Activated CD8-positive, alpha-beta T cell treated with anti-CD3 and anti-CD28 coated beads for 36 hours (primary cell): Measurements from ENCODE around the gene PRKAG2. TPM values are rescaled to one million over a fixed set of nuclear protein-coding genes. Genes with fewer than 3 reads are reported as not detected.
A peak's percentile ranks its signal among the peaks of the same experiment; 100 is the strongest.

Source experiments
- ATAC-seq: fragments of 200-7000 bp; cut with Tn5 transposase; one replicate; pipeline ENCODE4 v1.10.0; 2021; ENCODE audit warnings: mild to moderate bottlenecking, moderate library complexity
- CTCF ChIA-PET: fragments of 350-600 bp; sonication (Branson Sonifier 250); formaldehyde crosslinking; loops from one replicate; lab custom pipeline; 2021; ENCODE audit warnings: antibody characterized with exemption; lab: Charles Lee
- POLR2A ChIA-PET: fragments of 350-600 bp; sonication (Branson Sonifier 250); formaldehyde crosslinking; loops from one replicate; lab custom pipeline; 2021; ENCODE audit warnings: antibody characterized with exemption; lab: Charles Lee
- DNase-seq: peaks from one replicate; pipeline ENCODE4 v3.0.0-alpha.2; 2020
- H3K27ac Mint-ChIP-seq: one replicate; pipeline ENCODE4 v1.8.0; 2021; ENCODE audit warnings: mild to moderate bottlenecking, mixed read lengths
- H3K27me3 Mint-ChIP-seq: one replicate; pipeline ENCODE4 v1.8.0; 2021; ENCODE audit warnings: mixed read lengths
- H3K36me3 Mint-ChIP-seq: one replicate; pipeline ENCODE4 v1.8.0; 2021; ENCODE audit warnings: low read depth, mixed read lengths
- H3K4me1 Mint-ChIP-seq: one replicate; pipeline ENCODE4 v1.8.0; 2021; ENCODE audit warnings: low read depth, mixed read lengths
- H3K4me3 Mint-ChIP-seq: one replicate; pipeline ENCODE4 v1.8.0; 2021; ENCODE audit warnings: mild to moderate bottlenecking, moderate library complexity, mixed read lengths
- H3K9me3 Mint-ChIP-seq: one replicate; pipeline ENCODE4 v1.8.0; 2021; ENCODE audit warnings: mixed read lengths
- intact Hi-C: fragments of 100-400 bp; cut with micrococcal nuclease; formaldehyde crosslinking; loops from one replicate; pipeline ENCODE4 v1.10.0; 2022
- total RNA-seq, 2 experiments: library from RNA; stranded (reverse); gene quantifications; one replicate each; pipeline ENCODE4 v1.2.3, GENCODE V29; 2021
- TF ChIP-seq, protein P1 (sequence below): fragments of 200-600 bp; IDR thresholded peaks from one replicate; pipeline ENCODE4 v1.8.0; 2022; ENCODE audit warnings: antibody characterized with exemption, mild to moderate bottlenecking

The PRKAG2 gene
- total RNA-seq = 10 to 100 TPM; 17.0 to 19.2 TPM

DNA sequence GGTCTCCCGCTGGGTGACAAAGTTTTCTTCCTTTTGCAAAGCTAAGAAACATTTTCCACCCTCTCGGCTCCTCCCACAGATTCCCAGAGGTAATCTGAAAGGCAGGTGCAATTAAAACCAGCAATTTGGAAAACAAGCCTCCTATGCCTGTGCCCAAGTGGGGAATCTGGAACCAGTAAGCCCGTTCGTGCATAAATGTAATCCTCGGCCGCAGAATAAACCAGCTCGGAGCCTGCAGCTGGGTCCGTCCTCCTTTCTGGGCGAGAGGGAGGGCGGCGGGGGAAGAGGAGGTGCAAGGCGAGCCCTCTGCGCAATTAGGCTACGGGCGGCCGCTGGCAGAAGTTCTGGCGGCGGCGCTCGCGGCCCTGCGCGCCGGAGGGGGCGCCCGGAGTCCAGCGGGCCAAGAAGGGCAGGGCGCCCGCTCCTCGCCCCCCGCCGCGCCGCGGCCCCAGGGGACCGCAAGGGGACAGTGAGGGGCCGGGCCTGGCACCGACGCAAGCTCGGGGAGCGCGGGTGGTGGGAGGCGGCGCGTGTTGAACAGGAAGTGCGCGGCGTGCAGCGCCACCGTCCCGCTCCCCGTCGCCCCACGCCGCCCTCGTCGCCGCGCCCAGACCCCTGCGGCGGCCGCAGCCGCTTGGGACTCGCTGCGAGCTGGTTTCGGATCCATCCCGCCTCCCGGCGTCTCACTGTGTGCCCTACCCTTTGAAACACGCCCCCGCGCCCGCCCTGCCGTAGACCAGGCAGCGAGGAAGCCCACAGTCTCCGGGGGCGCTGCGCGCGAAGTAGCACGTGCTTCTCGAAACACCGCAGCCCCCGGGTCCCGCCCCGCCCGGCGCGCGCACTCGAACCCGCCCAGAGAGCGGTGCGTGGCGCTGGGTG lies at the start of gene PRKAG2:
Gene PRKAG2 (minus strand): TSS at position 217 of the 879 bp plus-strand sequence. CDS start 495 bp downstream, outside the sequence.
- CTCF ChIA-PET = interaction anchor here (0.9 to 2.0 kb wide), 6 partner anchors 9 to 150 kb away, joined by 3 to 15 read pairs (median 3); no protein-coding TSS in a partner anchor
- POLR2A ChIA-PET = interaction anchor here (0.9 to 2.3 kb wide), 6 partner anchors 9 to 108 kb away, joined by 3 to 6 read pairs (median 4); no protein-coding TSS in a partner anchor
- Mint-ChIP-seq H3K27me3 (no peaks in the 10 kb centered on the region), H3K36me3 (no peaks in the 10 kb centered on the region), H3K9me3 (no peaks in the 10 kb centered on the region), H3K27ac (peak within 1 kb of the TSS; percentile 89), H3K4me1 (peaks cover 8% of the 10 kb centered on the region), H3K4me3 (peak within 1 kb of the TSS; percentile 93)
- DNase-seq (peak; percentile 85), ATAC-seq (peak; percentile 50)
- intact Hi-C loops = no loop called here
- TF ChIP-seq, protein P1, sequence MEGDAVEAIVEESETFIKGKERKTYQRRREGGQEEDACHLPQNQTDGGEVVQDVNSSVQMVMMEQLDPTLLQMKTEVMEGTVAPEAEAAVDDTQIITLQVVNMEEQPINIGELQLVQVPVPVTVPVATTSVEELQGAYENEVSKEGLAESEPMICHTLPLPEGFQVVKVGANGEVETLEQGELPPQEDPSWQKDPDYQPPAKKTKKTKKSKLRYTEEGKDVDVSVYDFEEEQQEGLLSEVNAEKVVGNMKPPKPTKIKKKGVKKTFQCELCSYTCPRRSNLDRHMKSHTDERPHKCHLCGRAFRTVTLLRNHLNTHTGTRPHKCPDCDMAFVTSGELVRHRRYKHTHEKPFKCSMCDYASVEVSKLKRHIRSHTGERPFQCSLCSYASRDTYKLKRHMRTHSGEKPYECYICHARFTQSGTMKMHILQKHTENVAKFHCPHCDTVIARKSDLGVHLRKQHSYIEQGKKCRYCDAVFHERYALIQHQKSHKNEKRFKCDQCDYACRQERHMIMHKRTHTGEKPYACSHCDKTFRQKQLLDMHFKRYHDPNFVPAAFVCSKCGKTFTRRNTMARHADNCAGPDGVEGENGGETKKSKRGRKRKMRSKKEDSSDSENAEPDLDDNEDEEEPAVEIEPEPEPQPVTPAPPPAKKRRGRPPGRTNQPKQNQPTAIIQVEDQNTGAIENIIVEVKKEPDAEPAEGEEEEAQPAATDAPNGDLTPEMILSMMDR = no peak

DNA sequence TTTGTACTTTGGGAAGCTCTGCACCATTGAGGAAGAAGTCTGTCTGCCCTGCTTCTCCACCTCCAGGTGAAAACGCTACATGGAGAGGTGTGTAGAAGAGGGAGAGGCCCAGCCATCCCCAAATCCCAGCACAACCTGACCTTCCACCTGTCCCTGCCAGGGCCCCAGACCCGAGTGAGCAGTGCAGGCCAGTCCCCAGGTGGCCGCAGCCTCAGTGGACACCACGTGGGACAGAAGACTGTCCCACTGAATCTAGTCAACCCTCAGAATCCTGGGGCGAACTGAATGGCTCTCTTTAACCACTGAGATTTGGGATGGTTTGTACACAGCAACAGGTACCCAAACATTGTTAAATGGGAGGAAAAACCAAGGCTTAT lies 49.4 kb upstream of the PRKAG2 start:
- intact Hi-C loops = loop anchor here (5.0 kb wide), 1 partner anchor 144 kb away; no protein-coding TSS in a partner anchor
- Mint-ChIP-seq H3K4me3 (no peak overlapping the region), H3K27me3 (peaks cover 5% of the 10 kb centered on the region), H3K36me3 (no peaks in the 10 kb centered on the region), H3K27ac (no peak overlapping the region), H3K4me1 (peaks cover 8% of the 10 kb centered on the region), H3K9me3 (no peaks in the 10 kb centered on the region)
- ATAC-seq (no peak), DNase-seq (no peak)
- ChIA-PET POLR2A (no interaction called here), CTCF (interaction anchor here (0.8 kb wide), 1 partner anchor 8 kb away, joined by 3 read pairs; no protein-coding TSS in a partner anchor)
- TF ChIP-seq, protein P1 = no peak

DNA sequence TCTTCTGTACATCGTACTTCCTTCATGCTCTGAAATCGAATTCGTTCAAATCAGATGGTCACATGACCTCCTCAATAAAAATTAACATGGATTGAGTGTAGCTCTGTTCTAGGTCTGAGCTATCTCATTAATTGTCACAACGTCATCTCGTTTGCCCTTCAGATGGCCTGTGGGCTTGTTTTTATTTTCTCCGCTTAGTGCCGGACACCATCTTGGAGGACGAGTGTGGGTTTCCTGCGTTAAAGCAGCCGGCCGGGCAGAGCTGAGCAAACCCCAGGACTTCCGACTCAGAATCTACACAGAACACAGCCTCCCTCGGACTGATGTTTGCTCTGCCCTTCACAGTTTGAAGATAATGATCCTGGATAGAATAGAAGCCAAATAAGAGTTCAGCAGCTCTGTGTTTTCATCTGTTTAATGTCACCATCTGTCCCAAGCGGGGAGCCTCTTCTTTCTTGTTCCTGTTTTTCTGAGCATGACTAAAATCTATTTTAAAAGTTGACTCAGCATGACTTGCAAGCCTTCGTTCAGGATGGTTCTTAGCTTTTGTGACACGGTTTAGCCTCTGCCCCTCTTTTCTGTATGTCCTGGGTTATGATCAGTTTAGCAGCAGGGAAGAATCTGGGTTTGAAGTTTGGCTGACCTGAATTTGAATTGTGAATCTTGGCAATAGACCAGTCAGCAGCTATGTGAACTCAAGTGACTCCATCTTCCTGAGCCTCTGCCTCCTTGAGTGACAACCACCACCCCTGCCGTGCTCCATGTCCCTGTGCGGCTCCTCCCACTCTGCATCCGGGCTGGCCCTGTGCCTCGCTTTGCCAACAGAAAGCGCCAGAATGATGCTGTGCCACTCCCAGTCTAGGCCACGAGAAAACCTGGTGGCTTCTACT lies 48.8 kb upstream of the PRKAG2 start:
- ChIA-PET POLR2A (no interaction called here), CTCF (interaction anchor here (0.8 to 1.2 kb wide), 2 partner anchors 9 to 142 kb away, joined by 3 to 4 read pairs; no protein-coding TSS in a partner anchor)
- H3K27me3 Mint-ChIP-seq = peaks cover 7% of the 10 kb centered on the region
- peak overlapping the region; percentile 8 for H3K27ac Mint-ChIP-seq
- TF ChIP-seq, protein P1 = no peak
- intact Hi-C loops = loop anchor here (5.0 kb wide), 1 partner anchor 143 kb away; no protein-coding TSS in a partner anchor
- peaks cover 9% of the 10 kb centered on the region for H3K4me1 Mint-ChIP-seq
- no peaks in the 10 kb centered on the region for H3K9me3 Mint-ChIP-seq
- no peaks in the 10 kb centered on the region for H3K36me3 Mint-ChIP-seq
- peak; percentile 70 for ATAC-seq
- H3K4me3 Mint-ChIP-seq = no peak overlapping the region
- DNase-seq = peak; percentile 33

DNA sequence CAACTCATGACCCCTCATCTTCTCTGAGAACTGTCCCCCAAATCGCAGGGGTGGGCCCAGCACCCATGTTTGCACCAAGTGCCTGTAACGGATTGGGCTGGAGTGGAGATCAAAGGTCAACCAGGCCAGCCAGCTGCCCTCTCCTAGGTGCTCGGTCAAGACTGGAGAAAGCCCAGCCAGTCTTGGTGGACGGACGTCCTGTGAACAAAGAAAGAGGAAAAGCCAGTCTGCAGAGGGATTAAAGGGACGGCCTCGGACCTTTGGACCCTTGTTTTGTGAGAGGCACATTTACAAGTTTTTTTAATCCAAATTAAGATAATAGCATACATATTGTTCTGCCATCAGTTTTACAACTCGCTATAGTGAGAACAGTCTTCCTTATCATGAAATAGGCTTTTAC lies 47.6 kb upstream of the PRKAG2 start:
- TF ChIP-seq, protein P1 = no peak
- CTCF ChIA-PET = no interaction called here
- ATAC-seq = no peak

More for the DNA sequence above, 47.6 kb upstream of the PRKAG2 start:
- Mint-ChIP-seq H3K4me1 (peaks cover 9% of the 10 kb centered on the region), H3K36me3 (no peaks in the 10 kb centered on the region), H3K27me3 (peaks cover 9% of the 10 kb centered on the region), H3K4me3 (no peak overlapping the region), H3K27ac (no peak overlapping the region), H3K9me3 (no peaks in the 10 kb centered on the region)
- POLR2A ChIA-PET = no interaction called here
- intact Hi-C loops = no loop called here
- DNase-seq = no peak
